Neural cell (in vitro differentiated cells): ENCODE measurements around the gene CCNY. TPM values are rescaled to one million over a fixed set of nuclear protein-coding genes. Genes with fewer than 3 reads are reported as not detected.

ENCODE experiments used
- H2AFZ ChIP-seq: fragments of 200-600, 300-800 bp; sonication (generic), shearing (Covaris generic); 2 replicates; pipeline ENCODE4 v1.6.0; 2014; ENCODE audit warnings: low read depth, mild to moderate bottlenecking, antibody characterized with exemption, low read length, moderate library complexity
- H3F3A ChIP-seq: fragments of 200-600 bp; shearing (Covaris generic); 2 replicates; pipeline ENCODE4 v1.6.1; 2016; ENCODE audit warnings: mild to moderate bottlenecking, moderate library complexity, mixed read lengths, antibody characterized with exemption, low read length; ENCODE audit not compliant: insufficient read depth, poor library complexity, severe bottlenecking
- H3K27ac ChIP-seq: fragments of 200-600, 300-800 bp; sonication (generic), shearing (Covaris generic); 2 replicates; pipeline ENCODE4 v1.5.1; 2014; ENCODE audit warnings: mild to moderate bottlenecking, low read length, moderate library complexity
- H3K27me3 ChIP-seq: fragments of 300-800, 200-600 bp; sonication (generic), shearing (Covaris generic); 2 replicates; pipeline ENCODE4 v1.6.0; 2014; ENCODE audit warnings: mild to moderate bottlenecking, low read depth, low read length, moderate library complexity; ENCODE audit not compliant: insufficient read depth
- H3K36me3 ChIP-seq: fragments of 300-800, 200-600 bp; sonication (generic), shearing (Covaris generic); 2 replicates; pipeline ENCODE4 v1.5.1; 2014; ENCODE audit warnings: mild to moderate bottlenecking, antibody characterized with exemption, low read length, moderate library complexity; ENCODE audit not compliant: insufficient read depth
- H3K4me2 ChIP-seq: fragments of 300-800, 200-600 bp; sonication (generic), shearing (Covaris generic); 2 replicates; pipeline ENCODE4 v1.6.0; 2014; ENCODE audit warnings: mild to moderate bottlenecking, low read length
- H3K4me3 ChIP-seq: fragments of 300-800, 200-600 bp; sonication (generic), shearing (Covaris generic); 2 replicates; pipeline ENCODE4 v1.5.1; 2014; ENCODE audit warnings: mild to moderate bottlenecking, low read length, moderate library complexity
- H3K79me2 ChIP-seq: fragments of 200-600 bp; shearing (Covaris generic); replicated peaks from 2 replicates; pipeline ENCODE4 v1.6.0; 2014; ENCODE audit warnings: mild to moderate bottlenecking, low read length, moderate library complexity; ENCODE audit not compliant: insufficient read depth
- H3K9ac ChIP-seq: fragments of 300-800, 200-600 bp; sonication (generic), shearing (Covaris generic); 2 replicates; pipeline ENCODE4 v1.6.1; 2016; ENCODE audit warnings: mild to moderate bottlenecking, low read length, mixed read lengths
- H3K9me2 ChIP-seq: fragments of 200-600 bp; shearing (Covaris generic); 2 replicates; pipeline ENCODE4 v1.6.1; 2016; ENCODE audit warnings: mild to moderate bottlenecking, low read length, mixed read lengths; ENCODE audit not compliant: insufficient read depth
- H3K9me3 ChIP-seq: fragments of 200-600, 300-800 bp; sonication (generic), shearing (Covaris generic); 2 replicates; pipeline ENCODE4 v1.6.1; 2016; ENCODE audit warnings: mild to moderate bottlenecking, mixed run types, low read length, moderate library complexity, mixed read lengths
- H4K20me1 ChIP-seq: fragments of 200-600 bp; shearing (Covaris generic); 2 replicates; pipeline ENCODE4 v1.6.1; 2016; ENCODE audit warnings: mild to moderate bottlenecking, mixed run types; ENCODE audit not compliant: insufficient read depth
- EP300 ChIP-seq: fragments of 450-650 bp; conservative IDR thresholded peaks from 2 replicates; pipeline ENCODE4 v1.6.1; 2014; ENCODE audit warnings: antibody characterized with exemption, mild to moderate bottlenecking, moderate library complexity; ENCODE audit not compliant: poor library complexity, severe bottlenecking
- EZH2 ChIP-seq: fragments of 200-600, 300-800 bp; shearing (Covaris generic), sonication (generic); IDR thresholded peaks from 2 replicates; pipeline ENCODE4 v1.6.1; 2014; ENCODE audit warnings: antibody characterized with exemption, low read length, borderline replicate concordance, mild to moderate bottlenecking; ENCODE audit not compliant: insufficient read depth, poor library complexity, severe bottlenecking
- MXI1 ChIP-seq: fragments of 450-650 bp; conservative IDR thresholded peaks from 2 replicates; pipeline ENCODE4 v1.6.1; 2014; ENCODE audit warnings: antibody characterized with exemption, mild to moderate bottlenecking; ENCODE audit not compliant: poor library complexity, severe bottlenecking
- POLR2AphosphoS5 ChIP-seq: IDR thresholded peaks from 2 replicates; pipeline ENCODE4 v1.6.1; 2012
- RAD21 ChIP-seq: fragments of 450-650 bp; conservative IDR thresholded peaks from 2 replicates; pipeline ENCODE4 v1.6.1; 2014; ENCODE audit warnings: antibody characterized with exemption, mild to moderate bottlenecking, moderate library complexity
- SMC3 ChIP-seq: fragments of 450-650 bp; conservative IDR thresholded peaks from 2 replicates; pipeline ENCODE4 v1.6.1; 2014; ENCODE audit warnings: antibody characterized with exemption, mild to moderate bottlenecking, moderate library complexity; ENCODE audit not compliant: poor library complexity
- TAF1 ChIP-seq: IDR thresholded peaks from 2 replicates; pipeline ENCODE4 v1.6.1; 2012; ENCODE audit warnings: low read depth
- polyA plus RNA-seq: library from polyadenylated mRNA; depleted of rRNA; stranded (reverse); fragments of >200 nt; gene quantifications from 2 replicates; pipeline ENCODE4 v1.2.3, GENCODE V29; 2014
- TF ChIP-seq, protein P1 (sequence below): IDR thresholded peaks from 2 replicates; pipeline ENCODE4 v1.6.1; 2012; ENCODE audit warnings: borderline replicate concordance
- TF ChIP-seq, protein P2 (sequence below): fragments of 450-650 bp; IDR thresholded peaks from 2 replicates; pipeline ENCODE4 v1.5.1; 2014; ENCODE audit warnings: antibody characterized with exemption, mild to moderate bottlenecking, moderate library complexity; ENCODE audit not compliant: poor library complexity, severe bottlenecking

The CCNY gene
- polyA plus RNA-seq, 1 donor from 2014 or later = 36.4 TPM

DNA sequence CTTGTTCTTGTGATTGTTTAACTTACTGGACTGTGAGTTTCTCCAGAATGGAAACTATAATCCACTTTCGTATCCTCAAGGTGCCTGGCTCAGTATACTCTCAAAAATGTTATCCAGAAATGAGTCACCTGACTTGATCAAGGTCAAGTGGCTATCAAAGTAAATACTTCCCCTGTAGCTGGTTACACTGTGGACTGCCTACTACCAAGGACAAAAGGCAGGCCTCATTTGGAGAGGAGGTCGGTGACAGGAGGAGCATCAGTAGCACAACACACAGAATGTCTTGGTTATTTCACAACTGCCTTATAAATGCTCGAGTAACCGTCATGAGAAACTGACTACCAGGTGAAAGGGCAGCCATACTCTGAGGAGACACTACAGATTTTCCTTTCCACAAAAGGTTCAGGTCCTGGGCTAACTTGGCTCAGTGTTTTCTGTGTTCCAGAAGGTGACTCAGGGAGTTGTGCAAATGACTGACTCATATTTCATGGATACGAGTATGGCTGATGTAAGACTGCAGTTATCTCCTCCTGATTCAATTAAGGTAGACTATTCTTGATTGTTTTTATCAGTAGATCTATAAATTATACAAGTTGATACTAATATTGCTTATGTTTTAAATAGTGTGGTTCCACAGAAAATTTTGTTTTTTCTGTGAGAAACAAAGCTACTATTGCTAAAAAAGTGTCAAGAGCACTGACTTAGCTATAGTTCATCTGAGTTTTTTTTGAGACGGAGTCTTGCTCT is 4.2 kb upstream of the CCNY start:
- H3F3A ChIP-seq = no peaks in the 10 kb centered on the region
- H2AFZ ChIP-seq = no peak overlapping the region
- no peaks in the 10 kb centered on the region for H4K20me1 ChIP-seq
- no peak overlapping the region for H3K27ac ChIP-seq
- H3K4me3 ChIP-seq = no peak overlapping the region
- H3K79me2 ChIP-seq = peaks cover 40% of the 10 kb centered on the region
- no peak overlapping the region for H3K9ac ChIP-seq
- TF ChIP-seq SMC3 (no peak), EZH2 (no peak), EP300 (no peak), TAF1 (no peak), RAD21 (no peak)
- TF ChIP-seq, protein P1, sequence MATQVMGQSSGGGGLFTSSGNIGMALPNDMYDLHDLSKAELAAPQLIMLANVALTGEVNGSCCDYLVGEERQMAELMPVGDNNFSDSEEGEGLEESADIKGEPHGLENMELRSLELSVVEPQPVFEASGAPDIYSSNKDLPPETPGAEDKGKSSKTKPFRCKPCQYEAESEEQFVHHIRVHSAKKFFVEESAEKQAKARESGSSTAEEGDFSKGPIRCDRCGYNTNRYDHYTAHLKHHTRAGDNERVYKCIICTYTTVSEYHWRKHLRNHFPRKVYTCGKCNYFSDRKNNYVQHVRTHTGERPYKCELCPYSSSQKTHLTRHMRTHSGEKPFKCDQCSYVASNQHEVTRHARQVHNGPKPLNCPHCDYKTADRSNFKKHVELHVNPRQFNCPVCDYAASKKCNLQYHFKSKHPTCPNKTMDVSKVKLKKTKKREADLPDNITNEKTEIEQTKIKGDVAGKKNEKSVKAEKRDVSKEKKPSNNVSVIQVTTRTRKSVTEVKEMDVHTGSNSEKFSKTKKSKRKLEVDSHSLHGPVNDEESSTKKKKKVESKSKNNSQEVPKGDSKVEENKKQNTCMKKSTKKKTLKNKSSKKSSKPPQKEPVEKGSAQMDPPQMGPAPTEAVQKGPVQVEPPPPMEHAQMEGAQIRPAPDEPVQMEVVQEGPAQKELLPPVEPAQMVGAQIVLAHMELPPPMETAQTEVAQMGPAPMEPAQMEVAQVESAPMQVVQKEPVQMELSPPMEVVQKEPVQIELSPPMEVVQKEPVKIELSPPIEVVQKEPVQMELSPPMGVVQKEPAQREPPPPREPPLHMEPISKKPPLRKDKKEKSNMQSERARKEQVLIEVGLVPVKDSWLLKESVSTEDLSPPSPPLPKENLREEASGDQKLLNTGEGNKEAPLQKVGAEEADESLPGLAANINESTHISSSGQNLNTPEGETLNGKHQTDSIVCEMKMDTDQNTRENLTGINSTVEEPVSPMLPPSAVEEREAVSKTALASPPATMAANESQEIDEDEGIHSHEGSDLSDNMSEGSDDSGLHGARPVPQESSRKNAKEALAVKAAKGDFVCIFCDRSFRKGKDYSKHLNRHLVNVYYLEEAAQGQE = no peak
- H3K27me3 ChIP-seq = no peaks in the 10 kb centered on the region
- no peaks in the 10 kb centered on the region for H3K9me3 ChIP-seq
- no peaks in the 10 kb centered on the region for H3K36me3 ChIP-seq
- H3K9me2 ChIP-seq = no peaks in the 10 kb centered on the region
- no peak overlapping the region for H3K4me2 ChIP-seq

DNA sequence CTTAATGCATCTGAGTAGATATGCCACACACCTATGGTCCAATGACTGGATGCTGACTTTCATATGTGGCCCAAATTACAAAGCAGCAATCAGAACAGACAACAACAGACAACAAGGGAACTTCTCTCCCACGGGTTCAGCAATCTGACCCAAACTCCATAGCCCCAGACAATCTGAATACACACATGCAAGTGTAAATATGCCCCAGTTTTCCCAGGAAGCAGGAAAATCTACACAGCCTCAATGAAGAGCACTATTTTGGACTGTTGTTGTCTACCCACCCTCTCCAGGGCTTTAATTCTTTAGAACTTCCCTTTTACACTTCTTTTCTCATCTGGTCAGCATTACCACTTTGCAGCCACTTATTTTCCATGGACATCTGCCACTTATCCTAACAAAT is 2.0 kb upstream of the CCNY start:
- Histone ChIP-seq H2AFZ (no peak overlapping the region), H3K36me3 (no peaks in the 10 kb centered on the region), H3K27me3 (no peaks in the 10 kb centered on the region), H3K4me3 (peak overlapping the region; percentile 87), H3K9me3 (no peaks in the 10 kb centered on the region), H4K20me1 (no peaks in the 10 kb centered on the region), H3K9me2 (no peaks in the 10 kb centered on the region), H3K79me2 (peaks cover 62% of the 10 kb centered on the region), H3K9ac (no peak overlapping the region), H3K27ac (no peak overlapping the region), H3K4me2 (peak overlapping the region; percentile 70), H3F3A (no peaks in the 10 kb centered on the region)
- no peak for TF ChIP-seq POLR2AphosphoS5
- TF ChIP-seq, protein P1 = no peak
- TF ChIP-seq MXI1 = no peak
- TF ChIP-seq EP300 = no peak
- no peak for TF ChIP-seq TAF1
- no peak for TF ChIP-seq EZH2
- no peak for TF ChIP-seq SMC3
- TF ChIP-seq, protein P2, sequence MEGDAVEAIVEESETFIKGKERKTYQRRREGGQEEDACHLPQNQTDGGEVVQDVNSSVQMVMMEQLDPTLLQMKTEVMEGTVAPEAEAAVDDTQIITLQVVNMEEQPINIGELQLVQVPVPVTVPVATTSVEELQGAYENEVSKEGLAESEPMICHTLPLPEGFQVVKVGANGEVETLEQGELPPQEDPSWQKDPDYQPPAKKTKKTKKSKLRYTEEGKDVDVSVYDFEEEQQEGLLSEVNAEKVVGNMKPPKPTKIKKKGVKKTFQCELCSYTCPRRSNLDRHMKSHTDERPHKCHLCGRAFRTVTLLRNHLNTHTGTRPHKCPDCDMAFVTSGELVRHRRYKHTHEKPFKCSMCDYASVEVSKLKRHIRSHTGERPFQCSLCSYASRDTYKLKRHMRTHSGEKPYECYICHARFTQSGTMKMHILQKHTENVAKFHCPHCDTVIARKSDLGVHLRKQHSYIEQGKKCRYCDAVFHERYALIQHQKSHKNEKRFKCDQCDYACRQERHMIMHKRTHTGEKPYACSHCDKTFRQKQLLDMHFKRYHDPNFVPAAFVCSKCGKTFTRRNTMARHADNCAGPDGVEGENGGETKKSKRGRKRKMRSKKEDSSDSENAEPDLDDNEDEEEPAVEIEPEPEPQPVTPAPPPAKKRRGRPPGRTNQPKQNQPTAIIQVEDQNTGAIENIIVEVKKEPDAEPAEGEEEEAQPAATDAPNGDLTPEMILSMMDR = no peak
- no peak for TF ChIP-seq RAD21
